Putamen (tissue), 1 donor: ENCODE results near the gene EFCAB8.
A peak's percentile ranks its signal among the peaks of the same experiment; 100 is the strongest.
"Not testable (repeated sequence)": the region's sequence is repeated elsewhere in the genome, so short reads cannot be mapped to it uniquely, and the experiment has no call there.

Source experiments
- DNase-seq: peaks from one replicate; pipeline ENCODE4 v3.0.0-alpha.2; 2016; ENCODE audit warnings: low spot score

The EFCAB8 gene

DNA sequence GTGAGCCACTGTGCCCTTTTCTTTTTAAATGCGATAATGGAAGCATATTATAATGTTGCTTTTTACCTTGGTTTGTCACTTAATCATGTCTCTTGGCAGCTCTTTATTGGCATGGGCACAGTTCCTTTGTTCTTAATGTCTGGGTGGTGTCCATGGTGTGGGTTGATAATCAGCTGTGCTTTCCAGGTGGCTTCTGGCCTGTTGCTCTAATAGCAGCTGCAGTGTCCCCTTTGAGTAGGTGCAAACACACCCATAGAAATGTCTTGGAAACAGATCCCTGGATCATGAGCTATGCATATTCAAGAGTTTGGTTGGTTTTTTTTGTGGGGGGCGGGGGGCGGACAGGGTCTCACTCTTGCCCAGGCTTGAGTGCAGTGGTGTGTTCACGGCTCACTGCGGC is 29.9 kb downstream of the EFCAB8 start:
- no peak for DNase-seq

DNA sequence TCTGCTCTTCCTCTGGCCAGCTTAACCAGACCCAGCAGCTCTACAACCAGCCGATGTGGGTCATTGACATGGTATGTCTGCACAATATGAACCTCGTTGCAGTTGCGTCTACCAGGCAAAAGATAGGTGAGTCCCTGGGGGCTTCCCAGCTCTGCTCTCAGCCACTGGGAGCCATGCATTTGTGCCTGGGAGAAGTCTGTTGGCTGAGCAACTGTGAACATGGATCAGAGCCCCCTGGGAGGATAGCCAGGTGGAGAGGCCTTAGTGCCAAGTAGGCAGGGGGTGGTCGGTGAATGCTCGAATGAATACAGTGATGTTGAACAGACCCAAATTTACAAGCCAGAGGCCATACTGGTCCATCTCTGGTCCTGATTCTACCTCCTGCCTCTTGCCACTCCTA is 30.6 kb downstream of the EFCAB8 start:
- no peak for DNase-seq

DNA sequence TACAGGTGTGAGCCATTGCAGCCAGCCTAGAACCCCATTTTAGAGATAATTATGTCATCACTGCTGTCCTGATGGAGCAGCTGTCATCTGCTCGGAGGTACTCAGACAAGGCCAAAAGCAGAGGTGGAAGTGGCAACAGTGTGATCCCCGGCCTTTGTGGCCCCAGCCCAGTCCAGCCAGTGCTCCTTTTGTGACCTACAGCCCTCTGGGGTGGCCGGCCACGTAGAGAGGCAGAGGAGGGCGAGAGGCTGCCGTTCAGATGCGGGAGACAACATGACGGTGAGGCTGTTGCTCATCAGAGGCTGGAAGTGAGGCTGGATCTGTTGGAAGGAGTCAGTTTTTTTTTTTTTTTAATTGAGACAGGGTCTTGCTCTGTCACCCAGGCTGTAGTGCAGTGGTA is 32.8 kb downstream of the EFCAB8 start:
- no peak for DNase-seq

DNA sequence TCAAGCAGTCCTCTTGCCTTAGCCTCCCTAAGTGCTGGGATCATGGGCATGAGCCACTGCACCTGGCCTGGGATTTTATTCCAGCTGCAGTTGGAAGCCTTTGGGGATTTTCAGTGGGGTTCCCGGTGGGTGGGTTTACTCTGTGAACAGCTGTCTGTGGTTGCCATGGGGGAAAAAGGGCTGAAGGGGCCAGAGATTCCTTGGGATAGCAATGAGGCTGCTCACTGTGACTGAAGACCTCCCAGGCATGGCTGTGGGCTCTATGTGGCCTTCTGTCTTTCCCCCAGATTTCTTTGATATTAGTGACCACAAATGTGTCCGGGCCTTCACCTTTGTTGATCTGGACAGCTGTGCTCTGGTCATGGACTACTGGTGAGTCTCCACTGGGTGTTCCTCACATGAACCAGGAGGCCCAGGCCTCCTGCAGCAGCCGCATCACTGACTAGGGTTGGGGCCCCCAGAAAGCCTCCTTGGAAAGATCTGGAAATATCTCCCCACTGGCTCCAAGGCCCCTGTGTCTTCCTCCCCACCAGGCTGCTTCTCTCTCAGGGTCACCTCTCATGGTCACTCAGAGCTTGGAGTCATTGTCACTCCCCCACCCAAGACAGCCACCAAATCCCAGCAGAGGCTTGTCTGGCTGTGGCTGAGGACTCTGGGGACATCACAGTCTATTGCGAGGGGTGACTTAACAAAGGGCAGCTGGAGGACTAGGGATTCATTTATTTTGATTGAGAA is 33.4 kb downstream of the EFCAB8 start:
- DNase-seq: no peak

DNA sequence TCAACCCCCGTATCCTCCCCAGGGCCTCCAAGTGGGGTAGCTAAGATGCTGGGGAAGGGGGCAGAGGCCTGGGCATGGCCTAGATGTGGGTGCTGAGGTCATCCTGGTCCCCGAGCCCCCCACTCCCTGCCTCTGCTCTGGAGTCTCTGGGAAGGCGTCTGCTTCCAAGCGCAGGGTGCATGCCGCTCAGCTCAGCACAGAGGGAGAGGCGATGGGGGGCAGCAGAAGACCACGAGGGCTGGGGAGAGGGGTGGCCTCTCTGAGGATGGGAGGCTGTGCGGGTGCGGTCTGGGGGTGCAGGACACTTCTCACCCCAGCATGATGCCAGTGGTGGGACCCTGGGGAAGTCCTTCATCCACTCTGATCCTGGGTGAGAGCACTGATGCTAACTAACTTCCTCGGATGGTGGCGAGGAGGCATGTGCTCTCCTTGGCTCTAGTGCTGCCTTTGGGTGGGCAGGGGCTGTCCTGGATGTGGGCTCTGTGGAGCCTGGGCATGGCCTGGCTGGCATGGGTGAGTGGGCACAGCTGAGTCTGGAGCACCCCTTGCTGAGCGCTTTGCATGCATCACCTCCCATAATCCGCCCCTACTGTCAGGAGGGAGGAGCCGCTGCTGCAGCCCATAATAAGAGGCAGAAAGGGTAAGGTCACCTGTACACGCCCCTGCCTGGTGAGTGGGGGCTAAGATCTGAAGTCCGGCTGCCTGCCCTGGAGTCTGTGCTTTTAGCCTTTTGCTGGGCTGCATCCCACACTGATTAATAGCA is 34.7 kb downstream of the EFCAB8 start:
- no peak for DNase-seq

DNA sequence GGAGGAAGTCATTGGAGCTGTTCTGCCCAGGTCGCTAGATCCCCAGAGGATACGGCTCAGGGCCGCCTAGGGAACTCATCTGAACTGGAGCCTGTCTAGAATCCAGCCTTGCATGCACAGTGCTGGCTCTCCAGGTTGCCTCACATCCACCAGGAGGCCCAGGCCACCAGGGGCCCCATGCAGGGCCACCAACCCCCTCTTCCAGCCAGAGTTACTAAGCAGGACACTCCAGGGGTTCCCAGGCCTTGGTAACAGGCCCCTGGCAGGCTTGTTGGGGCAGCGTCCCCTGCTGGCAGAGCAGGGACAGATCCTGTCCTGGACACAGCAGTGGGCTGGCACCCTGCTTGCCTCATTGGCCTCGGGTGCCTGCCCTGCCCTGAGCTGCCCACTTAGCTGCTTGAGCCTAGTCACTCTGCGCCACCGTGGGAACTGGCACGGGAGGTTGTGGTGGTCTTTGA is 35.3 kb downstream of the EFCAB8 start:
- no peak for DNase-seq

DNA sequence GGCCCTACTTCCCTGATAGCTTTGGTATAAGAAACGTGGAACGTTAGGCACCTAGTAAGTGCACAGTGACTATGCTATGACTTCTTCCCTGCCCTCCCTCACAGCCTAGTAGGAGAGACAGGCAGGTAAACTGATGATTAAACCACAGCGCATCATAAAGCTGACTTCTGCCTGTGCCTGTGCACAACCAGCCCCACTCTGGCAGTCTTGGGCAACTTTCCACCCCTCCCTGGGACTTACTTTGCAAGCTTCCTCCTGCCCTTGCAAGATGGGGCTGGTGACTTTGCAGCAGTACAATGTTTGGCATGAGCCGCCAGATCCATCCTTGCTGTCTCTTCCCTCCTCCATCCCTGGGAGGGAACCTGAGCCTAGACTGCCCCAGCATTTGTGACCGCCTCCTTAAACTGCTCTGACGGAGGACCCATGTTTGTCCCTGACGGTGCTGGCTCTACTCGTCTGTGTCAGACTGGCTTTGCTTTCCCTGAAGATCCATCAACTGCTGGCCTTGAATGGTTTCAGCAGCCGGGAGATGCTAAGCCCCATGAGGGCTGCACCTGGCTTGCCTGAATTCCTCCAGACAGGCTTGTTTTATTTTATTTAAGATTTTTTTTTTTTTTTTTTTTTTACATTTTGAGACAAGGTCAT is 36.1 kb downstream of the EFCAB8 start:
- DNase-seq: no peak

DNA sequence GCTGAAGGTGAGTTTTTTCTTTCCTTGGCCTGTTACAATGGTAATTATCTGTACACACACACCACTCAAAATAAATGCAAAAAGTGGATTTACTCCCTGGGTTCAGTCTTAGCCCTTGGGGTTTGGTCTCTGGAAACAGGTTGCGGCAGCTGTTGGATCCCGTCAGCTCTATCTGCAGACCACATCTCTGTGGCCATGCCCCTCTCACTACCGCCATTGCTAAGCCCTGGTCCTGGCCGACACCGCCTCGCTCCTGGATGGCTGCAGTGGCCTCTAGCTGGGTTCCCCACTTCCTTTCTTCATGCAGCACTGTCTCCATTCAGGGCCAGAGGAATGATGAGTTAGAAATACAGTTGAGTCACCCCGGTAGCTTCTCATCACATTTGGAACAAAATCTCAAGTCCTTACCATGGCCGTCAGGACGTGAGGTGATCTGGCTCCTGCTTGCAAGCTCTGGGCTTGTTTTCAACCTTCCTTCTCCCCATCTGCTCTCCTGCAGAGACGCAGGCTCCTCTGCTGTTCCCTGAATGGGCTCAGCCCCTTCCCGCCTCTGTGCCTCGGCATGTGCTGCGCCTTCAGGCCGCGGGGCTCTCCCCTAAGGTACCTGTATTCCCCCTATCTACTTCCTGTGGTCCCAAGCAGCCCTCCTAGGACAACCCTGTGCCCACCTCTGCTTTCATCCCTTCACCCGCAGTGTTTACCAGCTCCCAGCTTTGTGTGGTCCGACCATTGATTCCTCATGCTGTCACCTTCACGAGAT is 38.0 kb downstream of the EFCAB8 start:
- no peak for DNase-seq

DNA sequence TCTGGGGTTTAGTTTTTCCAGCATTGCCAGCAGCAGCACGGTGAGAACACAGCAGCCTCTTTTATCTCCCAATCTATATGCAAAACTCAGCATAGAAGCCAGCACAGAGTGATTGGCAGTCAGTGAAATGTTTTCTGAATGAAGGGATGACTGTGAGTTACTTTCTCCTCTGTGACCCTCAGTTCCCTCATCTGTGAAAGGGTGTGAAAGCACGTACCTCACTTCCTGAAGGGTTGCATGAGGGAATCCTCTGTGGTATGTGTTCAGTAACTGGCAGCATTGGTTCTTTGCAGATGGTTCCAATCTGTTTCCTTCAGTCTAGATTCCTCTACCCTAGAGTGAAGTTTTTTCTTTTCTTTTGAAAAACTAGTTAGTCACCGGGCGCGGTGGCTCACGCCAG is 40.0 kb downstream of the EFCAB8 start:
- DNase-seq: no peak

DNA sequence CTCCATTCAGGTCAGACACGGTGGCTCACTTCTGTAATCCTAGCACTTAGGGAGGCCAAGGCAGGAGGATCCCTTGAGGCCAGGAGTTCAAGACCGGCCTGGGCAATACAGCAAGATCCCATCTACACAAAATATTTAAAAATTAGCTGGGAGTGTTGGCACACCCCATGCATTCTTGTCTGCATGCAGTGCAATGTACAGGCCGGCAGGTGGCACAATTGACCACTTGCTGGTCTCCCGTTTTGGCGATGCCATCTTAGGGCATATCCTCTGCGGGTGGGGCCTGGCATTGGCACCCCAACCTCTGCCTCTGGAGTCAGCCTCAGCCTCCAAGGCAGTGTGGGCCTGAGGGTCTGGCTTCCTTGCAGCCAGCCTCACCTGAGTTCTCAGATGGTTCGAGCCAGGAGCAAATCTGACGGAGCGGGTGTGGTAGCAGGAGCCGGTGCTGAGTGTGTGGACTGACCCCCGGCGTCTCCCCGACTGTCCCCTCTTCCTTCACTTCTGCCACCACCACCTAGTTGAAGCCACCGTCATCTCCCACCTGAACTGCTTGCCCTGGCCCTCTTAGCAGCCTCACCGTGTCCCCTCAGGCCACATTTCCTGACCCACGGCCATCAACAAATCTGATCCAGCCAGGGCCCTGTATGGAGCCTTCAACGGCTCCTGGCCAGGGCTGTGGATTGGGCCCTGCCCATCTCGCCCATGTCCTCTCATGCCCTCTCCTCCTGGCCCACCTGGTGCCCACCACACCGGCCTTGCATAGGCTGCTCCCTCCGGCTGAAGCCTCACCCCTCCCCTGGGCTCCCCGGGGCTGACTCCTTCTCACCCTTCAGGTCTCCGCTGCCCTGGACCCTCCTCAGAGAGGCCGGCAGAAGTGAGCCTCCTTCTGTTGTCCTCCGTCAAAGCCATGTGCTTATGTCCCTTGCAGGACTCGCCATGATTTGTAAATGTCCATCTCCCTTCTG is 44.0 kb downstream of the EFCAB8 start:
- DNase-seq: peak; percentile 68

DNA sequence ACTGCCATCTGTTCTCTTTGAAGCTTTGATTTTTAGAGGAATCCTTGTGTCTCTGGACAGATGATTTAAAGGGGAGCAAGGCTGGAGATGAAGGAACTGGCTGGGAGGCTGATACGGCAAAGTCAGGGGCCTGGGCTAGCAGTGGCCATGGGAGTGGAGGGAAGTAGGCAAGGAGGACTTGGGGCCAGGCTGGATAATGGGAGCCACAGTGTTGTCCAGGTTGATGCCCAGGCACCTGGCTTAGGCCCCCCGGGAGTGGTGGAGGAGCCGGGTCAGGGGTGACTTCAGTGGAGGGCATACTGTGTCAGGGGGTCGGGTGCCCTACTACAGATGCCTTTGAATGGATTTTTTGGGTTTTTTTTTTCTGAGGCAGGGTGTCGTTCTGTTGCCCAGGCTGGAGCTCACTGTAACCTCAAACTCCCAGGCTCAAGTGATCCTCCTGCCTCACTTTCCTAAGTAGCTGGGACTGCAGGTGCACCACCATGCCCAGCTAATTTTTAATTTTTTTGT is 45.0 kb downstream of the EFCAB8 start:
- DNase-seq: no peak

DNA sequence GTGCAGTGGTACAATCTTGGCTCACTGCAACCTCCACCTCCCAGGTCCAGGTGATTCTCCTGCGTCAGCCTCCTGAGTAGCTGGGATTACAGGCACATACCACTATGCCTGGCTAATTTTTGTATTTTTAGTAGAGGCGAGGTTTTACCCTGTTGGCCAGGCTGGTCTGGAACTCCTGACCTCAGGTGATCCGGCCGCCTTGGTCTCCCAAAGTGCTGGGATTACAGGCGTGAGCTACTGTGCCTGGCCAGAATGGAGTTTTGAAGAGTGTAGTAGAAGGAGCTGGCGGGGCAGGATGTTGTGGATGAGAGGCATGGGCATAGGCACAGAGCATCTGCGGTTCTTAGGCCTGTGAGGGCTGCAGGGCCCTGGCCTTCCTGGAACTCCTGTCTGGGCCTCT is 46.0 kb downstream of the EFCAB8 start:
- DNase-seq: not testable (repeated sequence)

DNA sequence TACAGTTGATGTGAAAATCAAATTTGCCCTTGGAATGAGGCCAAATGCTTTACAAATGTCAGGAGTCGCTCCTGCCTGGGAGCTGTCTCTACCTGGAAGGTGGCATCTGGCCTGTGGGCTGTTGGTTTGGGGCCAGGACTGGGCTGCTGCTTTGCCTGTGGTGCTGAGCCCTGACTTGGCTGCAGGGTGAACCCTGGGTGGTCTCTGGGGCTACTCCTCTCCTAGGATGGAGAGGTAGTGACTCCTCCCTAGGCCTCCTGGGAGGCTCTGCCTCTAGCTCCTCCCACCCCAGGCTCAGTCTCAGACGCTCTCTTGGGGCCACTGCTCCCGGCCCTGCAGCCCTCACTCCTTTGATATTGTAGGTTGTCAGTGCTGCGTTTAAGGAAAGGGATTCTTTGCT is 47.5 kb downstream of the EFCAB8 start:
- no peak for DNase-seq

DNA sequence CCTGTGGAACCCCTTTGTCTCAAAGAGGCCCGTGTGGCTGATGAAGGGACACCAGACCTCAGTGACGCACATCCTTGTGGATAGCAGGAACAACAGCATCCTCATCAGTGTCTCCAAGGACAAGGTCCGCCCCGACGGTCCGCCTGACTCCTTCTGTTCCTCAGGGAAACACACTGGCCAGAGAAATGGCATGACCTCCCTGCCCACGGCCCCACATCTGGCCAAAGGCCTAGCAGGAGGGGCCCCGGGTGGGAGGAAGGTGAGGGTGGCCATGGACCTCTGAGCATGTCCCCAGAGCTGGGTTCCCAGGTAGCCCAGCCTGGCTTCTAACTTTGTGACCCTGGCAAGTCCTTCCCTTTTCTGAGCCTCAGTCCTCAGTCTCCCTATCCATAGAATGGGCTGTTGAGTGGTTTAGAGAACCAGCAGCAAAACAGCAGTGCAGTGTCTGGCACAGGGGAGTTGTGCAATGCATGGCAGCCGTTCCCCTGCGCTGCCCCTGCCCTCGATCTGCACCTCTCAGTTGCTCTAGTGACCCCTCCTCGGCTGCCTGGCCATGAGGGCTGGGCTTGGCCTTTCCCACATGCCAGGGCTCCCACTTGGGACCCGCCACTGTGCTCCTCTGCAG is 48.3 kb downstream of the EFCAB8 start:
- no peak for DNase-seq

DNA sequence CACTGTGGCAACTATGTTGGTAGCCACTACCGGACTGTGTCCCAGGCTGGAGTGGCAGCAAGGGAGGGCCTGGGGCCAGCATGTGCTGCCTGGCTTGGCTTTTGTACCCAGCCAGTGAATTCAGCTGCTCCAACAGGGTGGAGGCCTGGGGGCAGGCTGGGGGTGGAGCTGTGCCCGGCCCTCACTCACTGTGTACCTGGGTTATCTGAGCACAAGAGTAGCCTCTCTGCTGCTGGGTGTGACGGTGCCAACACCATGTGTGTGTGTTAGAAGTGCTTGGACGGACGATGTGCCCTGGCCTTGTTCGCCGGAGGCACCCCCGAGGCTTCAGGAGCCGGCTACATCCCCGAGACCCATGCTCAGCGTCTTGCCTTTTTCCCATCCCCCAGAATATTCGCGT is 49.2 kb downstream of the EFCAB8 start:
- DNase-seq: no peak

DNA sequence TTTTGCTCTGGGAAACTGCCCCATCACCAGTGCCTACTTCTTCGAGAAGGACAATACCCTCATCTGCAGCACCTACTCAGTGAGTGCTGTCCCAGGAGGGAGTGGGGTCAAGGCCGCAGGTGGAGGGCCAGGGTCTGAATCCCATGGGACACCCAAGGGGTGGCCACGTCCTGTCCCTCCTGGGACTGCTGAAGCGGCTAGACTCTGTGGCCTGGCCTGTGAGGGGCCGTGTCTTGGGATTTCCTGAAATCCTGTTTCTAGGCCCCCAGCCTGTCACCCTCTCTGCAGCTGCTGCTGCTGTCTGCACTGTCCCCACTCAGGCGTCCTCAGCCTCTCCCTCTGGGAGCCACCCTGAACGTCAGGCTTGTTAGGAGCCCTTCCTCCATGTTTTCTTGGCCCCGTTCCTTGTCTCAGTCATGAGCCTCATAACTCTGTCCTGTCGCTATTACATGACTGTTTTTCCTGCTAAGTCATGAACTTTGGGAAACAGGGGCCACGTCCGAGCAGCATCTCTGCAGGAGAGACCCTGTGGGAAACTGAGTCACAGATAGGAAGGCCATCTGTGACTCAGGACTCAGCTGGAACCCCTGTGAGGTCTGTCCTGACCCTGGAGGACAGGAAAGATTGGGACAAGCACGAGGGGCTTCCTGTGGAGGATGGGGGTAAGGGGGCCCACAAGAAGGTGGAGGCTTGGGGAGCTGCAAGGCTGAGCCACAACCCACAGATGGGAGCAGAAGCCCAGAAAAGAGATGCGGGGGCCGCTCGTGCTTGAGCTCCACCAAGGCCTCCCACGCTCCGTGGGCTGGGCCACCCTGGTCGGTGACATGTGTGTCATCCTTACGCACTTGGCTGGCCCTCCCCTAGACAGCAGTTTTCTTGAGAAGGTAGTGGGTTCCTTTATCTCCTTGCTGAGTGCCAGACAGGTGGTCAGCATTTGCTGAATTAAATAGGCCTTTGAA is 49.9 kb downstream of the EFCAB8 start:
- DNase-seq: no peak

DNA sequence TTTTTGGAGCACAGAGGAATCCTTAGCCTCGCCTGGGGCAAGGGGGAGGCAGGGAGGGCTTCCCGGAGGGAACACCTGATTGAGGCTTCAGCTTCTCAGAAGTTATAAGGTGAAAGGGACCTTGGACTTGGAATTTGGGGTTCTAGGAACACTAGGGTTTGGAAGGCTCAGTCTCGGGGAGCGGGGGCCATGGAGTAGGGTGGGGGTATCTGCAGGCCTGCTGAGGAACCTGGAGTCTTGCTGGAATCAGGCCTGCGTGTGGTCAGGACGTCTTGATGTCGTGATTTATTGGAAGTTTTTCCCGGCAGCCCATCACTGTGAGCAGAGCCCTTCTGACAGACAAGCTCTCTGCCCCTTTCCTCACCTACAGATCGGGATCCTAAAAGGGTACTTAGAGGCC is 50.7 kb downstream of the EFCAB8 start:
- no peak for DNase-seq

DNA sequence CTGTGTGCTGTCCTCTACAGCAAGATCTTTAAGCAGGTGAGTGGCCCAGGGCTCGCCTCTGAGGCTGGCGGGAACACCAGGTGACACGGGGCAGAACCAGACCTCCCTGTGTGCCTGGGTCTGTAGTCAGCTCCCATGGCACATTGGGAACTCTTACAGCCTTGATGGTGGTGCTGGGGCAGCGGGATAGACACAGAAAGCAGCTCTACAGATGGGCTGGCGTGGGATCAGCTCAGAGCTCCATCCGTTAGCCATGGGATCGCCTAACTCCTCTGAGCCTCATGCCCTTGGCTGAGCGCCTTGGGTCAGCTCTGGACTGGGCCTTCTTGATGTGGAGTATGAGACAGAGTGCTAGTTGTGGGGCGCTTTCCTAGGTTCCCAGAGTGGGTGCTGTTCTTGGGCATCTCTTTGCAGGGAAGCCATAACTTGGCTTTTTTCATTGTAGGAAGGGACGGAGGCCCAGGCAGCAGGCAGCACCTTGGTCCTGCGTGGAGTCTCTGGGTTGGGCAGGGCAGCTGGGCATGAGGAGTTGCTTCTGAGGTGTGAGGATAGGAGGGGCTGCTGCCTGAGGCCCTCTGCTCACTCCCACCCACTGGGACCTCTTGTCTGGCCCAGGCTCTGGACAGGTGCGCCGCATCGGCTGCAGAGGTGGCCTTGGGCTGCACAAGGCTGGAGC is 51.3 kb downstream of the EFCAB8 start:
- DNase-seq: no peak

DNA sequence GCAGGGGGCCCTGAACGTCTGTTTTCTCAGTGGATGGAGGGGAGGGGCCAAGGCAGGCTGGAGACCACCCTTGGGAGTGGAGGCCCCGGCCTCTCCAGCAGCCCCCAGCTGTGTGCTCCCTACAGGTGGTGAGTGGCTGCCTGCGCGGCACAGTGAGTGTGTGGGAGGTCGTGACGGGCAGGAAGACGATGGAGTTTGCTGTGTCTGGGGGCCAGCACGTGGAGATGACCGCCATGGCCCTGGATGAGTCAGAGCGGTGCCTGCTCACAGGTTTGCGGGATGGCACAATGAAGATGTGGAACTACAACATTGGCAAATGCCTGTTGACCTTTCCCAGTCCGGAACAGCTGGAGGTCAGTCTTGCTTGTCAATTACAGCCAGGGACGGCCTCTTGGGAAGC is 52.6 kb downstream of the EFCAB8 start:
- DNase-seq: no peak
